ENCODE measurements around the gene MYO5A.

DNA sequence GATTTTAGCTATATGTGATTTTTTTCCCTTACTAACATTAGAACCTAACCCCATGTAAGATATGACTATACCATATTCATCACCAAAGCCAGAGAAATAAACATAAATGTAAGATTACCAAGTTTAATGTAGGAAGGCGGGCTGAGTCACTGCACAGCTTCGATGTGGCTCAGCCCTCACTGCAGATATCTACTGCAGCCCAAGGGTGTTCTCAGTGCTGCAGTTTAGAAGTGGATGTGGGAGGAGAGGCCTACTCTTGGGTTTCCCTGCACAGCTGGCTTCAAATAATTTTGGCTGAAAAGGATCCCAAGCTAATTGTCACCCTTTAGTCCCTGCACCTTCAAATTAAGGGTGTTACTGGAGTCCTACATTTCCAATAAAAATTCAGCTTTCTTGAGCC, 30.9 kb upstream of the MYO5A start:
- TF ChIP-seq EP300 (IDR thresholded peaks at IDR 0.05; ENCODE audit: low read depth) (no peak), POLR2AphosphoS5 (IDR thresholded peaks at IDR 0.05) (no peak)
- TF ChIP-seq, protein P1, sequence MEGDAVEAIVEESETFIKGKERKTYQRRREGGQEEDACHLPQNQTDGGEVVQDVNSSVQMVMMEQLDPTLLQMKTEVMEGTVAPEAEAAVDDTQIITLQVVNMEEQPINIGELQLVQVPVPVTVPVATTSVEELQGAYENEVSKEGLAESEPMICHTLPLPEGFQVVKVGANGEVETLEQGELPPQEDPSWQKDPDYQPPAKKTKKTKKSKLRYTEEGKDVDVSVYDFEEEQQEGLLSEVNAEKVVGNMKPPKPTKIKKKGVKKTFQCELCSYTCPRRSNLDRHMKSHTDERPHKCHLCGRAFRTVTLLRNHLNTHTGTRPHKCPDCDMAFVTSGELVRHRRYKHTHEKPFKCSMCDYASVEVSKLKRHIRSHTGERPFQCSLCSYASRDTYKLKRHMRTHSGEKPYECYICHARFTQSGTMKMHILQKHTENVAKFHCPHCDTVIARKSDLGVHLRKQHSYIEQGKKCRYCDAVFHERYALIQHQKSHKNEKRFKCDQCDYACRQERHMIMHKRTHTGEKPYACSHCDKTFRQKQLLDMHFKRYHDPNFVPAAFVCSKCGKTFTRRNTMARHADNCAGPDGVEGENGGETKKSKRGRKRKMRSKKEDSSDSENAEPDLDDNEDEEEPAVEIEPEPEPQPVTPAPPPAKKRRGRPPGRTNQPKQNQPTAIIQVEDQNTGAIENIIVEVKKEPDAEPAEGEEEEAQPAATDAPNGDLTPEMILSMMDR (IDR thresholded peaks at IDR 0.05): no peak

Data from transverse colon (tissue), 4 donors.